Activated naive CD8-positive, alpha-beta T cell treated with anti-CD3 and anti-CD28 coated beads, Interleukin-2, amount 50 U/mL, for 24 hours (primary cell): ENCODE data around the gene TSPAN19.

Experiments
- ATAC-seq: fragments of 150-1000 bp; cut with Tn5 transposase; one replicate; pipeline ENCODE4 v1.10.0; 2021
- DNase-seq: peaks from one replicate; pipeline ENCODE4 v3.0.0; 2021
- H3K27ac Mint-ChIP-seq: one replicate; pipeline ENCODE4 v1.8.0; 2021; ENCODE audit warnings: mild to moderate bottlenecking, mixed read lengths
- H3K27me3 Mint-ChIP-seq: one replicate; pipeline ENCODE4 v1.8.0; 2021; ENCODE audit warnings: mixed read lengths
- H3K36me3 Mint-ChIP-seq: one replicate; pipeline ENCODE4 v1.8.0; 2021; ENCODE audit warnings: low read depth, mixed read lengths
- H3K4me1 Mint-ChIP-seq: one replicate; pipeline ENCODE4 v1.8.0; 2021; ENCODE audit warnings: mixed read lengths
- H3K4me3 Mint-ChIP-seq: one replicate; pipeline ENCODE4 v1.8.0; 2021; ENCODE audit warnings: mild to moderate bottlenecking, moderate library complexity, mixed read lengths
- H3K9me3 Mint-ChIP-seq: one replicate; pipeline ENCODE4 v1.8.0; 2021; ENCODE audit warnings: mixed read lengths

TSPAN19 gene

GRCh38 chr12:84982888-84983287, 53.2 kb downstream of the TSPAN19 start:
- no peak overlapping the region for H3K4me3 Mint-ChIP-seq
- ATAC-seq (no peak), DNase-seq (no peak)
- H3K9me3 Mint-ChIP-seq: no peaks in the 10 kb centered on the region
- no peaks in the 10 kb centered on the region for H3K27me3 Mint-ChIP-seq
- no peak overlapping the region for H3K27ac Mint-ChIP-seq
- no peaks in the 10 kb centered on the region for H3K4me1 Mint-ChIP-seq
- H3K36me3 Mint-ChIP-seq: no peaks in the 10 kb centered on the region

- no peaks in the 10 kb centered on the region for H3K36me3 Mint-ChIP-seq
- no peak for DNase-seq
- H3K4me3 Mint-ChIP-seq: no peak overlapping the region
- H3K9me3 Mint-ChIP-seq: no peaks in the 10 kb centered on the region
- no peak overlapping the region for H3K27ac Mint-ChIP-seq
- H3K27me3 Mint-ChIP-seq: no peaks in the 10 kb centered on the region
- no peak for ATAC-seq
- no peaks in the 10 kb centered on the region for H3K4me1 Mint-ChIP-seq
Measured at GRCh38 chr12:84978921-84979320, 57.2 kb downstream of the TSPAN19 start.

- H3K27ac Mint-ChIP-seq: no peak overlapping the region
- no peak overlapping the region for H3K4me3 Mint-ChIP-seq
- no peaks in the 10 kb centered on the region for H3K27me3 Mint-ChIP-seq
- no peaks in the 10 kb centered on the region for H3K4me1 Mint-ChIP-seq
- H3K36me3 Mint-ChIP-seq: no peaks in the 10 kb centered on the region
- DNase-seq (no peak), ATAC-seq (no peak)
- no peaks in the 10 kb centered on the region for H3K9me3 Mint-ChIP-seq
Measured at GRCh38 chr12:84976133-84976532, 59.9 kb downstream of the TSPAN19 start.

- Mint-ChIP-seq H3K9me3 (no peaks in the 10 kb centered on the region), H3K27ac (no peak overlapping the region), H3K36me3 (no peaks in the 10 kb centered on the region), H3K4me1 (no peaks in the 10 kb centered on the region), H3K27me3 (no peaks in the 10 kb centered on the region), H3K4me3 (no peak overlapping the region)
- ATAC-seq (no peak), DNase-seq (no peak)
Measured at GRCh38 chr12:84974155-84974815, 61.8 kb downstream of the TSPAN19 start.

- Mint-ChIP-seq H3K4me3 (no peak overlapping the region), H3K27me3 (no peaks in the 10 kb centered on the region), H3K4me1 (no peaks in the 10 kb centered on the region), H3K27ac (no peak overlapping the region), H3K9me3 (no peaks in the 10 kb centered on the region), H3K36me3 (no peaks in the 10 kb centered on the region)
- DNase-seq: no peak
- no peak for ATAC-seq
Measured at GRCh38 chr12:84973026-84973425, 63.1 kb downstream of the TSPAN19 start.

- Mint-ChIP-seq H3K4me1 (no peaks in the 10 kb centered on the region), H3K9me3 (no peaks in the 10 kb centered on the region), H3K36me3 (no peaks in the 10 kb centered on the region), H3K27ac (no peak overlapping the region), H3K4me3 (no peak overlapping the region), H3K27me3 (no peaks in the 10 kb centered on the region)
- DNase-seq (no peak), ATAC-seq (no peak)
Measured at GRCh38 chr12:84969226-84969625, 66.9 kb downstream of the TSPAN19 start.
